ENCODE data around the gene KRT1.

GRCh38 chr12:52662918-52663229, 17.3 kb downstream of the KRT1 start:
- TF ChIP-seq GATA2 (IDR thresholded peaks at IDR 0.05; ENCODE audit: low read depth, low read length): no peak
- no peak for TF ChIP-seq GATA3 (IDR thresholded peaks at IDR 0.05; ENCODE audit: low read depth, low read length)
